ENCODE results near the gene RTF1.

Gene RTF1

DNA sequence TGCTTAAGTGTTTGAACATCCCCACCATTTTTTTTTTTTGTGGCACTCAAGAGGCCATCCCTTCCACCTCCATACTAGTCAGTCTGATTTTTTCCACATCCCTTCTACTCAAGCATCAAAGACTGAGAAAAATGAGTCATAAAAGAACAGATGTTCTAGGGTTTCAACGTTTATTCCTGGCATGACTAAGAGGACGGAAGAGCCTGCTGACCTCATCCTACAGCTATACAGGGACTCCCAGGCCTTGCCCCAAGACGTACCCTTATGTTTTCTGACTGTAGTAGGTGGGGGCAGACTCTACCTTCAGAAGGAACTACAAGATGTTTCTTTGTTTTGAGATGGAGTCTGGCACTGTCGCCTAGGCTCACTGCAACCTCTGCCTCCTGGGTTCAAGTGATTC lies 73.5 kb downstream of the RTF1 start:
- DNase-seq: peak; percentile 40

DNA sequence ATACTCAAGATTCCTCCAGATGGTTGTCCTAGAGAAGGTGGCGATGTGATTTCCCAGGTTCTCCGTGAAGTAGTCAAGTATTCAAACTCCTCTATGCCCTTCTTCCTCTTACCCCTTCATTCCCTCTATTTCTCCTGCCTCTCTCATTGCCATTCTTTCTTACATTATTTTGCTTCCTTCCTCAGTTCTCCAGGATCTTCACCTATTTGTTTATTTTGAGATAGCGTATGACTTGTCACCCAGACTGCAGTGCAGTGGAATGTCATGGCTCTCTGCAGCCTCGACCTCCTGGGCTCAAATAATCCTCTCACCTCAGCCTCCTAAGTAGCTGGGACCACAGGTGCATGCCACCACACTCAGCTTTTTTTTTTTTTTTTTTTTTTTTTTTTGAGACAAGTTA lies 75.0 kb downstream of the RTF1 start:
- no peak for DNase-seq

DNA sequence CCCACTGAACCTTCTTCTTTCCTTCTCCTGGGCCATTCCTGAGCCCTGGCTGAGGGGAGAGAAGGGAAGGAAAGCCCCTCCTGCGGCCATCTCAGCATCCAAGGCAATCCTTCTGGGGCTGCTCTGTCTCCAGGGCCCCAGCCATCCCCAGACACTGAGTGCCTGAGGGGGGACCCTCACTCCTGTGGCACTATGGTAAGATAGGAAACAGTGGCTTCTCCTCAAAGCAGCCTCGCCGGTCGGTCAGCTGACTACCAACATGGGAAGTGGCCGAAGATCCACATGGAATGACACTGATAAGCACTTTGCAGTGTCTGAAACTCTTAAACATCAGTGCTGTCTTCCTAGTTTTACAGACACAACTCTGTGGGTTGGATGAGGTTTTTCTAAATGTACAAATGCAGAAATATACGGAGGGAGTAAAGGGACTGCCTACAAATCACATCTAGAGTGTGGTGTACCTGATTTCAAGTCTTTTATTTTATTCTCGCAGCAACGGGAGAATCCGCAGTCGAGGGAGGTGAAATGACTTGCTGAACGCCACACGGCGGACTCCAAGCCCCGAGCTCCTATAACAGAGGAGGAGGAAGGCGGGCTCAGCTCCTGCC lies 75.8 kb downstream of the RTF1 start:
- DNase-seq: no peak

DNA sequence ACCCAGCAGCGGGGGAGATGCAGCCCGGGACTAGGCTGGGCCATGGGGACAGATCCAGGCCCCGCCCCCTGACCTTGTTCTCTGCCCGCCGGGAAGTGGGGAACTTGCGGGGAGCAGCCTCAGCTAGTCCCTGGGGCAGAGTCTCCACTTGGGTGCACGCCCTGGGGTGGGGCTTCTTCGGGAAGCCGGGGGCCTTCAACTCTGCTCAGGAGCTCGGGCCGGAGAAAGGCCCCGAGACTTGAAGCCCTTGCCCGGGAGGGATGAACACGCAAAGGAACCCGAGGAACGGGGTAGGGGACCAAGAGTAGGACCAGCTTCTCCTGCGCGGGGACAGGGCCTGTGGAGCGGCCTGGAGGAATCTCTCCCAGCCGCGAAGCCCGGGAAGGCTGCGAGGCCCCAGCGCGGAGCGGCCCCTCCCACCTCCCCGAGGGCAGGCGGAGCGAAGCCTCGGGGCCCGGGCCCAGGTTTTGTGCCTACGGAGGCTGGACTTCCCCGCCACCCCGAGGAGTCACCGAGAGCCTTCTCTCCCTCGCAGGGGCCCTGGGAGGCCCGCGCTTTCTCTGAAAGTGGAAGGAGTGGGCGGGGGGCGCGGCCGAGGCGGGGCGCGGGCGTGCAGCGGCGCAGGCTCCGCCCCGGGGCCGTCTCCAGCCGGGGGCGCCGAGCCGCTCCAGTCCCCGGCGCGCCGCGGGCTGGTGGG lies 76.5 kb downstream of the RTF1 start, which contains the start of gene ITPKA:
TSS of gene ITPKA (plus strand) at position 670 of the 697 bp plus-strand sequence. CDS start 54 bp downstream, outside the sequence.
- peak; percentile 91 for DNase-seq

DNA sequence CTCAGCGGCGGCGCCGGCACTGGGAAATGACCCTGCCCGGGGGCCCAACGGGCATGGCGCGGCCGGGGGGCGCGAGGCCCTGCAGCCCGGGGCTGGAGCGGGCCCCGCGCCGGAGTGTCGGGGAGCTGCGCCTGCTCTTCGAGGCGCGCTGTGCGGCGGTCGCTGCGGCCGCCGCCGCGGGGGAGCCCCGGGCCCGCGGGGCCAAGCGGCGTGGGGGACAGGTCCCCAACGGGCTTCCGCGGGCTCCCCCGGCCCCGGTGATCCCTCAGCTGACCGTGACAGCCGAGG lies 77.0 kb downstream of the RTF1 start:
- no peak for DNase-seq

DNA sequence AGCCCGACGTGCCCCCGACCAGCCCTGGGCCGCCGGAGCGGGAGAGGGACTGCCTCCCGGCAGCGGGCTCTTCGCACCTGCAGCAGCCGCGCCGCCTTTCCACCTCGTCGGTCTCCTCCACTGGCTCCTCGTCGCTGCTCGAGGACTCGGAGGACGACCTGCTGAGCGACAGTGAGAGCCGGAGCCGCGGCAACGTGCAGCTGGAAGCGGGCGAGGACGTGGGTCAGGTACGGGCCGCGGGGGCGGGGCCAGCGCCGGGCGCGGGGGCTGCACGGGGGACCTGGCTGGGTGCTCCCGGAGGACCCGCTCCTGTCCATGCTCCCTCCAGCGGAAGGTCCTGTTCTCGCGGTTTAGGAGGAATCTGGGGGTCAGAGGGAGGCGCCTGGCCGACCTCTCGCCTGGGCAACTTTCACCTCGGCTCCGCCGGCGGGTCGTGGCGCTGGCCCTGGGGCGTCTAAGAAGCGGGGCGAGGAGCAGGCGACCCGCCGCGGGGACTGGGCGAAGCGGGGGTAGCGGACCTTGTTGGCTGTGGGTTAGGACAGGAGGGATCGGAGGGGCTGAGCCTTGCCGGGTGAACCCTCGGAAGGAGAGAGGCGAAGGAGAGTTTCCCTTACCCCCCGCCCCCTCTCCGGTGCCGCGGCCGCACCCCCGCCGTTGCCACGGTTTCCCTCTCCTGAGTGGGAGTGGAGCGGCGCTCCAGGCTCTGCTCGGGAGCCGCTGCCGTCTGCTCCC lies 77.5 kb downstream of the RTF1 start:
- peak; percentile 35 for DNase-seq

DNA sequence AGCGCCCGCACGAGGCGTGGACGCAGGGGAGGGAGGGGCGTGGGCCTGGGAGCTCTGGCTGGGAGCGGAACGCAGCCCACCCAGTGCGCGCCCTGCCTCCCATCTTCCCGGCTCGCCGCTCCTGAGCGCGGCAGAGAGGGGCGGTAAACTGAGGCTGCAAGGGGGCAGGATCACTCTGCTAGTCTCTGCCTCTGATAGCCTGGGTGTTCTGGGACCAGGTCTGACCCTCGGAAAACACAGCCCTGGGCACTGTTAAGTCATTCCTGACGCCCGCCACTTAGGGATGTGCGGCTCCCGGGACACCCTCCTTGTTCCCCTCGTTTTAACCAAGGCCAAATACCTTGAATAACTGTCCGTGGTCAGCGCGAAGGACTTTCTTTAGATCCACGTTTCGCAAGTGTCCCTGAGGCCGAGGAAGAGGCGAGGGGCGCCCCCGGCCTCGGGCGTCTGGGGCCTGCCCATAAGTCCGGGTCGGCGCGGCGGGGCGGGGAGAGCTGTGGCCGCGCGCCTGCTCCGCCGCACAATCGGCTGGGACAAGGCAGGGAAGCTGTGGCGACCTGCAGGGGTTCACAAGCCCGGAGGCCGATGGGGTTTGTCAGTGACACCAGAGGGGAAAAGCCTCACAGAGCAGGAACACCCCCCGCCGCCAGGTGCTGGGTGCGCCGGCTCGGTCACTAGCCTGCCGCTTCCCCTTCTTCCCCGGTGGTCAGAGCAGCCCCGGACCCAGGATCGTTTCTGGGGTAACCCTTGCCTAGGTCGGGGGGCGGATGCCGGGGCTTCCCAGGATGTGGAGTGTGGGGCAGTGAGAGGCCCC lies 78.2 kb downstream of the RTF1 start:
- DNase-seq: peak; percentile 33

DNA sequence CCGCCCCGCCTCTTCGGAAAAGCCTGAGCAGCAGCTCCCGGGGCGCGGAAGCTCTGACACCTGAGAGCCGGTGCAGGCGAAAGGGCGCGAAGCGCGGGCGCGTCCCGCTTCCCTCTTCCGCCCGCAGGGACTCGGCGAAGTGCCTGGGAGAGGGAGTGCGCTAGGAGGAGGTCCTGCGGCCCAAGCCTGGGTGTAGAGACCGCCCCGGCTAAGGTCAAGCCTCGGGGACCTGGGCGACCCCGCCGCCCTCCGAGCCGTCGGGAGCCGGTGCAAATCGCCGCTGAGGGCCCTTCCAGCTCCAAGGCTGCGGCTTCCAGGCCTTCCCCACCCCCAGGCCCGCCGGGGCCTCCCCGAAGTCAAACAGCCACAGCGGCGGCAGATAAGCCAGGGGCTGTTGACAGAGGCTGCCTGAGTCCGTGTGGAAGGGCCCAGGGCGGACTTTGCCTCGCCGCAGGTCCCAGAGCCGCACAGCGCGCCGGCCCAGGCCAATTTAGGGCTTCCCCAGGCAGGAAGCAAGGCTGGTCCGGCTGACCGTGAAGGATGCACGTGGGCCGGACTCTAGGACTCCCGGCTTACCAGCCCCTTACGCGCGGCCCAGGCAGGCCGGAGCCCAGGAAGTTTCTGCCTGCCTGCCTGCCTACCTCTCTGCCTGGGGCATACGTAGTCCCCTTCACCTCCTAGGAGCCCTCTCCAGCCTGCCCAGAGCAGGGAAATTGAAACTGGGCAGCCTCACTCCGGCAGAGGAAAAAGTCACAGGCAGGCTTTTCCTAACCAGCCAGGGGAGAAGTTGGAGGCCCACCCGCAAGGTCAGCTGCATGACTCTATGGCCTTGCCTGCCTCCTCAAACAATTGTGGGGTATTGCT lies 79.1 kb downstream of the RTF1 start:
- DNase-seq: no peak

DNA sequence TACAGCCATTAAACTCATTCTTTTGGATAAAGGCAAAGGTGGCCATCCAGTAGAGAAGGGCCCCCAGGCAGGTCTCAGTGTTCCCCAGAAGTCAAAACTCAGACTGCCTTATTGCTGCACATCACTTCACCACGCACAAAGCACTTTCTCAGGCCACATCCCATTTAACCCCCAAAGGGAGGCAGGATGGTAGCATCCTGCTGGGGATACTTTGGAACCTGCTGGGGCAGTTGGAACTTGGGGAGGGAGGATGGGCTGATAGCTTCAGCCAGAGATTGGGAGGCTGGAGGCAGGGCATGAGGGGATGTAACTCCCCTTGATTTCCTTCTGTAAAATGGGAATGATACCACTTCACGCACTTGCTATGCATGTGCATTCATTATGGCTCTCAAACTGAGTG lies 81.8 kb downstream of the RTF1 start:
- DNase-seq: no peak

DNA sequence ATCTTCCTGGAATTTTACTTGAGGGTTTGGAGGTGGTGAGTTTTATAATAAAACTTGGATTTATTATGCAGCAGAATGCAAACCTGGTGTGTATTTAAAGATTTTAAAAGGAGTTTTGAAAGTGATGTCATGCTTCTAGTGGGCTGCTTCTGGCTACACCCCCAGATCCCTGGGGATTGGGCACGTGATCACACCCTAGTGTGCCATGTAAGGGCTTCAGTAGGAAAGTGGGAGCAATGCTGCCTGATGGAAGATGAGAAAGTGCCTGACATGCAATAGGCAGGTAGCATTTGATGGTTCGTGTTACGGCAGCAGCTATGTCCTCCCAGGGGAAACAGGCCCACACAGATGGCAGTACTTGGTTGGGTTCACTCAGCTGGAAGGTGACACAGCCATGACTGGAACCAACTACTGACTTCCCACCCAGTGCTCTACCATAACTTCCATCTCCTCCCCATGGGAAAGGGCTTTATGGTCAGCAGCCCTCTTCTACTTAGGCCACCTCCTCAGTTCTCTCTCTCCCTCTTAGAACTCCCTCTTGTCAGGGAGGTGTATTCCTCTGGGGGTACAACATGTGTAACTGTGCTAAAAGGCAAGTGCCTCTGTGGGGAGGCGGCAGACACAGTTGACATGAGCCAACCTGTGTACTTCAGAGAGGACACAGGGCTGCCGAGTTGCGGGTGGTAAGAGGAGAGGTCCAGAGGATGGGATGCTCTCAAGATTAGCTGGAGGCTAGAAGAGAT lies 82.4 kb downstream of the RTF1 start:
- DNase-seq: no peak

DNA sequence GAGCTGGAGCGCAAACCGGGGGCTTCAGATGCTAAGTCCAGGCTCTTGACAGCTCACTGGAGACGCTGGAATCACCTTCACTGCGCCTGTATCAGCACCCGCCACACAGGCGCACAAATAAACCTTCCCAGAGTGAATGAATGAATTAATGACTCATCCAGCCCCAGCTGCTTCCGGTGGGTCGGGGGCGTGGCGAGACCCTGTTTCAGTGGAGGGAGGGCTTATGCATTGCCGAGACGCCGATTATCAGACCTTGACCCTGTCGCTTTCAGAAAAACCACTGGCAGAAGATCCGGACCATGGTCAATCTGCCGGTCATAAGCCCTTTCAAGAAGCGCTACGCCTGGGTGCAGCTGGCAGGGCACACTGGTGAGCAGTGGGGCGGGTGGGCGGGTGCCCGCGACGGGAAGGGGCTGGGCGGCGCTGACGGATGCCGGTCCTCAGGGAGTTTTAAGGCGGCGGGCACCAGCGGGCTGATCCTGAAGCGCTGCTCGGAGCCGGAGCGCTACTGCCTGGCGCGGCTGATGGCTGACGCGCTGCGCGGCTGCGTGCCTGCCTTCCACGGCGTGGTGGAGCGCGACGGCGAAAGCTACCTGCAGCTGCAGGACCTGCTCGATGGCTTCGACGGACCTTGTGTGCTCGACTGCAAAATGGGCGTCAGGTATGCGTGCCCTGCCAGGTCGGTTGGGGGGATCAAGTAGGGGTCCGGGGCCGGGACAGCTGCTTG lies 84.5 kb downstream of the RTF1 start:
- DNase-seq: peak; percentile 41

DNA sequence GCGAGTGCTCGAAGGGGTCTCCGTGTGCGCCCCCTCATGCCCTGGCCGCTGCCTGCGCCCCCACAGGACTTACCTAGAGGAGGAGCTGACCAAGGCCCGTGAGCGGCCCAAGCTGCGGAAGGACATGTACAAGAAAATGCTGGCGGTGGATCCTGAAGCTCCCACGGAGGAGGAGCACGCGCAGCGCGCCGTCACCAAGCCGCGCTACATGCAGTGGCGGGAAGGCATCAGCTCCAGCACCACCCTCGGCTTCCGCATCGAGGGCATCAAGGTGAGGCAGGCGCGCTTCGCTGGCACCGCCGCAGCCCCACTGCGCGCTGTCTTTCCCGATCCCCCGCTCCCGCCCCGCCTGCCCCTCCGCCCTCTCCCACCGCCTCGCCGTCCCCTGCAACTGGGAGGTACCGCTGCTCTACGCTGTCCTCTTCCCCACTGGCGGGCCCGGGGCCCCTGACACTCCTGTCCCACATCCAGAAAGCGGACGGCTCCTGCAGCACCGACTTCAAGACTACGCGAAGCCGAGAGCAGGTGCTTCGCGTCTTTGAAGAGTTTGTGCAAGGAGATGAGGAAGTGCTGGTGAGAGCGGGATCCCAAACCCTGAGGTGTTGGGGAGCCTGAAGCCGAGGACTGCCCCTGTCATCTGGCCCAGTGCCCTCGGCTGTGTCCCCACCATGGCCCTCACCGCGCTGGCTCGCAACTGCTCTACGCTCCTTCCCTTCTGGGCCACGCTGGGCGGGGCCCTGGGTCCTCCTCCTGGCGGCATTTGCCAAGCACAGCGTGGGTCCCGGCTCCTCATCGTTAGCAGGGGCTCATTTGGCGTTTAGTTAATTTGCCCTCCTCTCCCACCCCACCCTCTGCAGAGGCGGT lies 85.3 kb downstream of the RTF1 start:
- no peak for DNase-seq

DNA sequence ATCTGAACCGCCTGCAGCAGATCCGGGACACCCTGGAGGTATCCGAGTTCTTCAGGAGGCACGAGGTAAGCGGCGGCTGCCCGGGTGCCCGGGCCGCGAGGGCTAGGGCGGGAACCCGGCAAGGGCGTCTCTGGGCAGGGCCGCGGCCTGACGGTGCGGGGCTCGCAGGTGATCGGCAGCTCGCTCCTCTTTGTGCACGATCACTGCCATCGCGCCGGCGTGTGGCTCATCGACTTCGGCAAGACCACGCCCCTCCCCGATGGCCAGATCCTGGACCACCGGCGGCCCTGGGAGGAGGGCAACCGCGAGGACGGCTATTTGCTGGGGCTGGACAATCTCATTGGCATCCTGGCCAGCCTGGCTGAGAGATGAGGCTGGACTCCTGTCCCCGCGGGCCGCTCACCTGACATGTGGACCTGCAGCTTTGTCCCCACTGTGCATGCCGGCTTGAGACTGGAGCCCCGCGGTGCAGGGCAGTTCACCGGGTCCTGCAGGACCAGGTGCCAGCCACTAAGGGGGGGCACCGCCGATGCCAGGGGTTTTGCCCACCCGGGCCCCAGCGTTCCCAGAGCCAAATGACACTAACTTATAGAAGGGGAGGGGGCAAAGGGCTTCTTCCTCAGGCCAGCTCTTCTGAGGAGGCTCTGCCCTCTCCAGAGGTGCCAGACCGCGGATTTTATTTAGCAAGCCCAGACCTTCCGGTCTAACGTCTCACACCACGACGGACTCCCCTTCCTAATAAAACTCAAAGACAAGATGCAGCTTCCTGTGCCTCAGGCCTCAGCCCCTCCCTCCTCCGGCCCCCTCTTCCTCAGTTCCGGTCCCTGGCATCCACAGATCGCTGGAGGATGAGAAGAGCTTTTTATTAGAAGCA lies 86.1 kb downstream of the RTF1 start:
- DNase-seq: no peak

DNA sequence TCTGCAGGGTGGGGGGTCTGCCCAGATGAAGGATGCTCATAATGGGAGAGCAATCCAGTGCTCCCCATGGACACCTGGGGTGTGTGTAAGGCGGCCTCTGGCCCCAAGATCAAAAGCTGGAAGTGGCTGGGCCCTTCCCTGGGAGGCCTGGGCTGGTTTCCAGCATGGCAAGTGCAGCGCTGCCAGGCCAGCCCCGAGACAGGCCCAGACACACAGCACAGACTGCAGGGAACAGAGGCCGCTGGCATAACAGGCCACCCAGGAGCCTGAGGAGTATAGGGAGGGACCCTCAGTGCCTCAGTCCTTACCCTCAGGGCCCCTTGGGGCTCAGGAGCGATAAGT lies 86.7 kb downstream of the RTF1 start:
- no peak for DNase-seq

DNA sequence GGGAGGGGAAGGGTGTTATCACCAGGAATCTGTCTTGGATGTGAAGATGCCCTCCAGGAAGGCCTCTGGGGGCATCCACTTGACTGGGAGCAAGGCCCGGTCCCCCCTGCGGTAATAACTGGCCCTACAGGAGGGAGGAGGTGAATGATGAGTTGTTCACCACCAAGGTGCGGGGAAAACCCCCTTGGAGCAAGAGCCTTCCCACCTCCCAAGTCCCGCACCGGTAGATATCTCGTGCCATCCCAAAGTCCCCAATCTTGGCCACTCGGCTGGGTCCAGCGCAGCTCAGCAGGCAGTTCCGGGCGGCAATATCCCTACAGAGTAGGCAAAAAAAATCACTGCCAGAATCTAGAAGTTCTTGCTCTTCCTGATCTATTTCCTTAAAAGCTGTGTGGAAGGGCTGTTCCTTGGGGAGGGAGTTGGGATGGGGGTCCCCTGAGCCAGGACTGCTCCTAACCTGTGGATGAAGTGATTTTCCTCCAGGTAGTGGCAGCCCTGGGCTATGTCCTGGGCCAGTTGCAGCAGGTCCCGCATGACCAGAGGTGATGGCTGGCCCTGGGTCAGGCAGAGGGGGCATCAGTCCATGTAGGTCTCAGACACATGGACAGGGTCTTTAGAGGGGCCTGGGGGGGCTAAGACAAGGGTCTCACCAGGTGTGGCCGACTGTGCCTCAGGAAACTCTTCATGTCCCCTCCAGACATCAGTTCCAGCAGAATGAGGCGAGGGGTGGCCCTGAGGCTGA lies 88.0 kb downstream of the RTF1 start:
- no peak for DNase-seq

DNA sequence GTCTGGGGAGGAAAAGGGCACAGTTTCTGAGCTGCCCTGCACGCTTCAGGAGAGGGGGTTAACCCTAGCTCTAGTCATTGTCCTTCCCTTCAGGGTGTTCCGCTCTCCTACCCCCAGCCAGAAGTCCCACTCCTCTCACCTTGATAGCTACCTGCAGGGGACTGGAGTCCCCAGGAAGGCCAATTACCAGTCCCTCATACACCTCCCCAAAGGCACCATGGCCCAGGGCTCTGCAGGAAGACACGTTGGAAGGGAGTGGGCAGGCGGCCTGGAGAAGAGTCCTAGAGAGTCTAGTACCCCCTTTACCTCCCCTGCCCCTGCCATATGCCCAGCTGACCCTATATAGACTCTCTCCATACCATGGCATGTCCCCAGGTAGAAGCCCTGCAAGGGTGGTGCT lies 88.9 kb downstream of the RTF1 start:
- no peak for DNase-seq

DNA sequence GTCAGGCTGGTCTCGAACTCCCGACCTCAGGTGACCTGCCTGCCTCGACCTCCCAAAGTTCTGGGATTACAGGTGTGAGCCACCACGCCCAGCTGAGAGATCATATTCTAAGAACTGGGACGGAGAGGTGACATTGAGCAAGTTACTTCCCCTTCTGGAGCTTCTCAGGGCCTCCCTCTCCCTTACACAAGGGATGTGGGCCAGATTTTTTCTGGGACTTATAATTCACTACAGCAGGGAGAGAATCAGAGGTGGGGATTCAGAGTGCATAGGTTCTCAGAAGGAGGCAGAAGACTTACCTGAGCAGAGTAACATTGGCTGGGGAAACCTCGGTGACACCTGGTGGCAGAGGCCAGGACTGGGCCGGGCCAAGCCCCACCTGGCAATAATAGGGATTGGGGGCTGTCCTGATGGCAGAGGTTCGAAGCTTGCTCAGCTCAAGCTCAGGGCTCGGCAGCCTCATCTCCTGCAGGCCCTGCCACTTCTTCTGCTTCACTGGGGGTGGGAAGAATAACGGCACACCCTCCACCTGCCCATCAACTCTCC lies 90.0 kb downstream of the RTF1 start:
- DNase-seq: no peak

DNA sequence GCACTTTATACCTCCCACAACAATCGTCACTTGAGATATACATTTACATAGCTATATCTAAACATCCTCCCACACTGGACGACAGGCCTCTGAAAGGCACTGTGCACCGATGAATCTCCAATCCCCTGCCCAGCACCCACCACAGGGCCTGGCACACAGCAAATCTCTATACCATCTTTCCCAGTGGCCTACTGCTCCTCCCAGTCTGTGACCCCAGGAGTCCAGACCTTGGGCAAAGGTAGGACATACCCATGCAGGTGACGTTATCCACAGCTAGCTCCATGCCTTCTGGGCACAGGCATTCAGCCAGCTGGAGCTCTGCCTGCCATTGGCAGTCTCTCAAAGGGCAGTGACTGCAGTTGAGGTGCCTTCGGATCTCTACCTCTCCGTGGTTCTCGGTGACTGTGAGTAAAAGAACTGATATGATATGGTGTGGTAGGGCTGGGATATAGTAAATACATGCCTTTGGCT lies 91.0 kb downstream of the RTF1 start:
- no peak for DNase-seq

Data from stimulated activated CD4-positive, alpha-beta T cell treated with anti-CD3 and anti-CD28 coated beads, Interleukin-4, amount 100 ng/mL, for 24 hours (primary cell).